Liver (tissue), 9 donors: ENCODE measurements around the gene SETBP1. TPM values are rescaled to one million over a fixed set of nuclear protein-coding genes. Genes with fewer than 3 reads are reported as not detected.

Experiments used
- DNase-seq: peaks from one replicate; pipeline ENCODE4 v3.0.0-alpha.2; 2017; ENCODE audit warnings: low spot score
- H3K27ac ChIP-seq, 2 donors: one replicate each; pipeline ENCODE4 v1.7.0; 2013; ENCODE audit warnings: inconsistent platforms in 2 of 2, low read length in 2 of 2, control low read depth in 1 of 2, low read depth in 1 of 2, mild to moderate bottlenecking in 1 of 2
- H3K27me3 ChIP-seq, 4 donors: one replicate each; pipeline versions ENCODE4 v1.6.1 to v1.7.0; 2013; ENCODE audit warnings: low read length in 3 of 4, inconsistent platforms in 1 of 4, mild to moderate bottlenecking in 1 of 4, moderate library complexity in 1 of 4; ENCODE audit not compliant: control insufficient read depth in 4 of 4, insufficient read depth in 4 of 4
- H3K36me3 ChIP-seq, 4 donors: one replicate each; pipeline versions ENCODE4 v1.6.1 to v1.7.0; 2013; ENCODE audit warnings: low read length in 3 of 4, mild to moderate bottlenecking in 3 of 4, low read depth in 1 of 4, moderate library complexity in 1 of 4; ENCODE audit not compliant: control insufficient read depth in 4 of 4, insufficient read depth in 3 of 4
- H3K4me1 ChIP-seq, 4 donors: one replicate each; pipeline versions ENCODE4 v1.6.1 to v1.7.0; 2013; ENCODE audit warnings: low read length in 3 of 4, mild to moderate bottlenecking in 3 of 4, moderate library complexity in 1 of 4; ENCODE audit not compliant: control insufficient read depth in 4 of 4, insufficient read depth in 4 of 4
- H3K4me3 ChIP-seq, 3 donors: one replicate each; pipeline versions ENCODE4 v1.6.1 to v1.7.0; 2013; ENCODE audit warnings: low read length in 3 of 3, control low read depth in 1 of 3, low read depth in 1 of 3, mild to moderate bottlenecking in 1 of 3
- H3K9ac ChIP-seq, 2 donors: one replicate each; pipeline ENCODE4 v1.7.0; 2013; ENCODE audit warnings: low read length in 2 of 2, mild to moderate bottlenecking in 2 of 2, moderate library complexity in 2 of 2, control low read depth in 1 of 2, low read depth in 1 of 2
- H3K9me3 ChIP-seq, 4 donors: one replicate each; pipeline versions ENCODE4 v1.6.1 to v1.7.0; 2013; ENCODE audit warnings: low read length in 3 of 4; ENCODE audit not compliant: control insufficient read depth in 4 of 4
- EGR1 ChIP-seq, 2 donors: IDR thresholded peaks; 2 replicates each; pipeline ENCODE4 v1.6.1; 2016 to 2018; ENCODE audit warnings: antibody characterized with exemption in 2 of 2, low read depth in 2 of 2
- FOXA1 ChIP-seq: IDR thresholded peaks from 2 replicates; pipeline ENCODE4 v1.6.1; 2016; ENCODE audit warnings: antibody characterized with exemption
- FOXA2 ChIP-seq: IDR thresholded peaks from 2 replicates; pipeline ENCODE4 v1.6.1; 2016; ENCODE audit warnings: antibody characterized with exemption
- GABPA ChIP-seq, 2 donors: IDR thresholded peaks in 1 of 2; conservative IDR thresholded peaks in 1 of 2; 2 replicates each; pipeline ENCODE4 v1.6.1; 2016; ENCODE audit warnings: antibody characterized with exemption in 2 of 2, mild to moderate bottlenecking in 1 of 2, moderate library complexity in 1 of 2
- HNF4G ChIP-seq: IDR thresholded peaks from 2 replicates; pipeline ENCODE4 v1.6.1; 2016; ENCODE audit warnings: antibody characterized with exemption
- NR2F2 ChIP-seq: IDR thresholded peaks from 2 replicates; pipeline ENCODE4 v1.6.1; 2016; ENCODE audit warnings: antibody characterized with exemption
- RAD21 ChIP-seq, 2 donors: IDR thresholded peaks; 2 replicates each; pipeline ENCODE4 v1.6.1; 2016; ENCODE audit warnings: antibody characterized with exemption in 2 of 2, mild to moderate bottlenecking in 2 of 2
- SP1 ChIP-seq: IDR thresholded peaks from 2 replicates; pipeline ENCODE4 v1.6.1; 2018; ENCODE audit warnings: antibody characterized with exemption, mild to moderate bottlenecking
- TAF1 ChIP-seq: conservative IDR thresholded peaks from 2 replicates; pipeline ENCODE4 v1.6.1; 2016; ENCODE audit warnings: antibody characterized with exemption, mild to moderate bottlenecking
- YY1 ChIP-seq: IDR thresholded peaks from 2 replicates; pipeline ENCODE4 v1.6.1; 2016; ENCODE audit warnings: antibody characterized with exemption, mild to moderate bottlenecking
- WGBS: extraction: QIAGEN DNeasy Blood & Tissue Kit; methylation state at CpG from one replicate; pipeline ENCODE4 v1.1.7; 2013; 5-methylcytosine and 5-hydroxymethylcytosine counted together
- polyA plus RNA-seq, 2 donors: library from polyadenylated mRNA; stranded (reverse) in 1 of 2; unstranded in 1 of 2; fragments of 200-250 nt in 1 of 2; fragments of >200 nt in 1 of 2; fragmentation: Nextera tagmentation in 1 of 2; extraction: Ambion mirVana in 1 of 2; gene quantifications; one replicate each; pipeline versions ENCODE4 v1.2.1 to v1.2.3, GENCODE V29; 2013 to 2015
- total RNA-seq, 2 donors: library from RNA; depleted of rRNA; stranded (reverse); fragments of >200 nt; gene quantifications; one replicate each; pipeline ENCODE4 v1.2.3, GENCODE V29; 2014
- TF ChIP-seq, protein P1 (sequence below): IDR thresholded peaks from 2 replicates; pipeline ENCODE4 v1.6.1; 2016; ENCODE audit warnings: antibody characterized with exemption, mild to moderate bottlenecking
- TF ChIP-seq, protein P2 (sequence below): fragments of 150-350 bp; IDR thresholded peaks from 2 replicates; pipeline ENCODE4 v1.5.1; 2017; ENCODE audit warnings: improper control_type of control experiment, low read depth, low read length; ENCODE audit not compliant: missing input control
- TF ChIP-seq, protein P3 (sequence below): IDR thresholded peaks from 2 replicates; pipeline ENCODE4 v1.6.1; 2016; ENCODE audit warnings: antibody characterized with exemption
- donor health status: healthy.
- donor health status: healthy.
- donor health status: healthy.
- donor health status: healthy.
- donor health status: healthy.

The SETBP1 gene
- total and polyA plus RNA-seq, 4 donors, result 2.5 to 15.8 (median 4.7) TPM

DNA sequence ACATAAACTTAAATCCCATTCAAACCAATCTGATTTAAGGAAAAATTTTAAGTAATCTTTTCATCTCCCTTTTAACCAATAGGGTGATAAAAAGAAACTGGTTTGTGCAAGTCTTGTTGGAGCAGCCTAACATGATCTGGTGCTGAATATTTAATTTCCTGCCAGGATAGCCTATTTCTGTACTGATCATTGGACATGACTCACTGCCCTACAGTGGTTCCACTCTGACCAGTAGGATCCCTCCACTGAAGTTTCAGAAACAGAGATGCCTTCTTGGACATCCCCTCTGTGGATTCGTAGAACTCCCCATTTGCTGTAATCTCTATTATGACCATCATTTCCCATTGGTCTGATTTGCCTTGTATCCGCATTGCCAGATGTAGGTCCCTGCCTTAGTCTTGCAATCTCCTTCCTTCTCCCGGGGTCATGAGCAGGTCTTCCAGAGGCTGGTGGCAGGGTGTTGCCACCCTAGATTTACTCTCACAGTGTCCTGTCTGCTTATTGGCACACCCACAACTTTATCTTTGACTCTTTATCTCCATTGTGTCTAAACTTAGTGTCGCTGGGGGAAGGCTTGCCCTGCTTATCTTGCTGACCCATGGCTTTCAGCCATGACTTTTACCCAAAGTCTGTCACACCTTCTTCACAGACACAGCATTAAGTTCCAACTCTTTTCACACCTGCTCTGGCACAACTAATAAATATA lies 12.3 kb upstream of the SETBP1 start:
- whole genome bisulfite sequencing, result 70% methylated on average over 4 of the region's 4 CpGs
- Histone ChIP-seq H3K4me3 (no peak overlapping the region), H3K9me3 (no peaks in the 10 kb centered on the region), H3K36me3 (no peaks in the 10 kb centered on the region), H3K27me3 (no peaks in the 10 kb centered on the region), H3K27ac (no peak overlapping the region), H3K9ac (no peak overlapping the region), H3K4me1 (no peaks in the 10 kb centered on the region)
- no peak for DNase-seq
- no peak for TF ChIP-seq SP1
- TF ChIP-seq EGR1 (IDR thresholded peaks at IDR 0.05; ENCODE audit: low read depth in 2 of 2), result no peak
- TF ChIP-seq, protein P1, sequence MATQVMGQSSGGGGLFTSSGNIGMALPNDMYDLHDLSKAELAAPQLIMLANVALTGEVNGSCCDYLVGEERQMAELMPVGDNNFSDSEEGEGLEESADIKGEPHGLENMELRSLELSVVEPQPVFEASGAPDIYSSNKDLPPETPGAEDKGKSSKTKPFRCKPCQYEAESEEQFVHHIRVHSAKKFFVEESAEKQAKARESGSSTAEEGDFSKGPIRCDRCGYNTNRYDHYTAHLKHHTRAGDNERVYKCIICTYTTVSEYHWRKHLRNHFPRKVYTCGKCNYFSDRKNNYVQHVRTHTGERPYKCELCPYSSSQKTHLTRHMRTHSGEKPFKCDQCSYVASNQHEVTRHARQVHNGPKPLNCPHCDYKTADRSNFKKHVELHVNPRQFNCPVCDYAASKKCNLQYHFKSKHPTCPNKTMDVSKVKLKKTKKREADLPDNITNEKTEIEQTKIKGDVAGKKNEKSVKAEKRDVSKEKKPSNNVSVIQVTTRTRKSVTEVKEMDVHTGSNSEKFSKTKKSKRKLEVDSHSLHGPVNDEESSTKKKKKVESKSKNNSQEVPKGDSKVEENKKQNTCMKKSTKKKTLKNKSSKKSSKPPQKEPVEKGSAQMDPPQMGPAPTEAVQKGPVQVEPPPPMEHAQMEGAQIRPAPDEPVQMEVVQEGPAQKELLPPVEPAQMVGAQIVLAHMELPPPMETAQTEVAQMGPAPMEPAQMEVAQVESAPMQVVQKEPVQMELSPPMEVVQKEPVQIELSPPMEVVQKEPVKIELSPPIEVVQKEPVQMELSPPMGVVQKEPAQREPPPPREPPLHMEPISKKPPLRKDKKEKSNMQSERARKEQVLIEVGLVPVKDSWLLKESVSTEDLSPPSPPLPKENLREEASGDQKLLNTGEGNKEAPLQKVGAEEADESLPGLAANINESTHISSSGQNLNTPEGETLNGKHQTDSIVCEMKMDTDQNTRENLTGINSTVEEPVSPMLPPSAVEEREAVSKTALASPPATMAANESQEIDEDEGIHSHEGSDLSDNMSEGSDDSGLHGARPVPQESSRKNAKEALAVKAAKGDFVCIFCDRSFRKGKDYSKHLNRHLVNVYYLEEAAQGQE, result no peak
- TF ChIP-seq RAD21 (IDR thresholded peaks at IDR 0.05), result no peak
- TF ChIP-seq FOXA2, result no peak

DNA sequence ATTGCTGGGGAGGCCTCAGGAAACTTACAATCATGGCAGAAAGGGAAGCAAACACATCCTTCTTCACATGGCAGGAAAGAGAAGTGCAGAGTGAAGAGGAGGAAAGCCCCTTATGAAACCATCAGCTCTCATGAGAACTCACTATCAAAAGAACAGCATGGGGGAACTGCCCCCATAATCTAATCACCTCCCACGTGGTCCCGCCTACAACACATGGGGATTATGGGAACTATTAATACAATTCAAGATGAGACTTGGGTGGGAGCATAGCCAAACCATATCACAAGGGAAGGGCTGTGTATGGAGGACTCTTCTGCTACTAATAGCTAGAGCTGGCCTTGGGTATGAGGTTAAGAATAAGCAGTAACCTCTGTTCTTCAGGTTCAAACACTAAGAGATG lies 8.8 kb upstream of the SETBP1 start:
- no peaks in the 10 kb centered on the region for H3K9me3 ChIP-seq
- no peaks in the 10 kb centered on the region for H3K4me1 ChIP-seq
- 93% methylated on average over 2 of the region's 2 CpGs for WGBS
- no peak overlapping the region for H3K9ac ChIP-seq
- no peak overlapping the region for H3K4me3 ChIP-seq
- no peaks in the 10 kb centered on the region for H3K27me3 ChIP-seq
- TF ChIP-seq RAD21 (IDR thresholded peaks at IDR 0.05) (no peak), NR2F2 (no peak), SP1 (no peak), HNF4G (no peak), TAF1 (no peak)
- DNase-seq, result no peak
- H3K36me3 ChIP-seq, result no peaks in the 10 kb centered on the region
- H3K27ac ChIP-seq, result no peak overlapping the region

DNA sequence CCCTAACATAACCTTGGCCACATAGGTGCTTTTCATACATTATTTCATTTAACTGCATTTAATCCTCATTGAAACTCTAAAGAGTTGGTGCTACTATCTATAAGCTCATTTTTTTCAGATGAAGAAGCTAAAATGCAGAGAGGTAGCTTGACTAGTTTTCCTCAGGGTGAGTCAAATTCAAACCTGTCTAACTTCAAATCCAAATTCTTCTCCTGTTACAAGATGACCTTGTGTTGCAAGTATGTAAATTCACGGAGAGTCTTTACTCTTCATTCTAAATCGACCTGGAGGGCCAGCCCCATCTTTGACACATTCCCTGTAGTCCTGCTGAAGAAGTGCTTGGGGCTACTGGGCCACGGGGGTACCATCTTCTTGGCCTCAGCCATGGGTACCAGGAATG lies 8.2 kb upstream of the SETBP1 start:
- no peaks in the 10 kb centered on the region for H3K36me3 ChIP-seq
- no peaks in the 10 kb centered on the region for H3K4me1 ChIP-seq
- H3K27me3 ChIP-seq, result no peaks in the 10 kb centered on the region
- no peak overlapping the region for H3K27ac ChIP-seq
- H3K9me3 ChIP-seq, result no peaks in the 10 kb centered on the region
- no peak overlapping the region for H3K4me3 ChIP-seq
- 78% methylated on average over 3 of the region's 3 CpGs for WGBS
- no peak for DNase-seq
- TF ChIP-seq, protein P2, sequence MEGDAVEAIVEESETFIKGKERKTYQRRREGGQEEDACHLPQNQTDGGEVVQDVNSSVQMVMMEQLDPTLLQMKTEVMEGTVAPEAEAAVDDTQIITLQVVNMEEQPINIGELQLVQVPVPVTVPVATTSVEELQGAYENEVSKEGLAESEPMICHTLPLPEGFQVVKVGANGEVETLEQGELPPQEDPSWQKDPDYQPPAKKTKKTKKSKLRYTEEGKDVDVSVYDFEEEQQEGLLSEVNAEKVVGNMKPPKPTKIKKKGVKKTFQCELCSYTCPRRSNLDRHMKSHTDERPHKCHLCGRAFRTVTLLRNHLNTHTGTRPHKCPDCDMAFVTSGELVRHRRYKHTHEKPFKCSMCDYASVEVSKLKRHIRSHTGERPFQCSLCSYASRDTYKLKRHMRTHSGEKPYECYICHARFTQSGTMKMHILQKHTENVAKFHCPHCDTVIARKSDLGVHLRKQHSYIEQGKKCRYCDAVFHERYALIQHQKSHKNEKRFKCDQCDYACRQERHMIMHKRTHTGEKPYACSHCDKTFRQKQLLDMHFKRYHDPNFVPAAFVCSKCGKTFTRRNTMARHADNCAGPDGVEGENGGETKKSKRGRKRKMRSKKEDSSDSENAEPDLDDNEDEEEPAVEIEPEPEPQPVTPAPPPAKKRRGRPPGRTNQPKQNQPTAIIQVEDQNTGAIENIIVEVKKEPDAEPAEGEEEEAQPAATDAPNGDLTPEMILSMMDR, result no peak
- TF ChIP-seq, protein P1, result no peak
- TF ChIP-seq, protein P3, sequence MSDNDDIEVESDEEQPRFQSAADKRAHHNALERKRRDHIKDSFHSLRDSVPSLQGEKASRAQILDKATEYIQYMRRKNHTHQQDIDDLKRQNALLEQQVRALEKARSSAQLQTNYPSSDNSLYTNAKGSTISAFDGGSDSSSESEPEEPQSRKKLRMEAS, result no peak
- TF ChIP-seq GABPA (IDR thresholded peaks at IDR 0.05 in 1 of 2, conservative IDR thresholded peaks at IDR 0.05 in 1 of 2), result no peak
- TF ChIP-seq FOXA1, result no peak
- TF ChIP-seq YY1, result no peak
- no peak for TF ChIP-seq NR2F2
- no peak overlapping the region for H3K9ac ChIP-seq
